ENCODE results near the gene ACTR1A. TPM values are rescaled to one million over a fixed set of nuclear protein-coding genes. Genes with fewer than 3 reads are reported as not detected.

ACTR1A gene
- total and polyA plus RNA-seq, 9 of the 15 experiments (the other 6 are each of a cell fraction or from before 2014, with no cell fraction given) = 36.3 to 77.2 (median 49.6) TPM

DNA sequence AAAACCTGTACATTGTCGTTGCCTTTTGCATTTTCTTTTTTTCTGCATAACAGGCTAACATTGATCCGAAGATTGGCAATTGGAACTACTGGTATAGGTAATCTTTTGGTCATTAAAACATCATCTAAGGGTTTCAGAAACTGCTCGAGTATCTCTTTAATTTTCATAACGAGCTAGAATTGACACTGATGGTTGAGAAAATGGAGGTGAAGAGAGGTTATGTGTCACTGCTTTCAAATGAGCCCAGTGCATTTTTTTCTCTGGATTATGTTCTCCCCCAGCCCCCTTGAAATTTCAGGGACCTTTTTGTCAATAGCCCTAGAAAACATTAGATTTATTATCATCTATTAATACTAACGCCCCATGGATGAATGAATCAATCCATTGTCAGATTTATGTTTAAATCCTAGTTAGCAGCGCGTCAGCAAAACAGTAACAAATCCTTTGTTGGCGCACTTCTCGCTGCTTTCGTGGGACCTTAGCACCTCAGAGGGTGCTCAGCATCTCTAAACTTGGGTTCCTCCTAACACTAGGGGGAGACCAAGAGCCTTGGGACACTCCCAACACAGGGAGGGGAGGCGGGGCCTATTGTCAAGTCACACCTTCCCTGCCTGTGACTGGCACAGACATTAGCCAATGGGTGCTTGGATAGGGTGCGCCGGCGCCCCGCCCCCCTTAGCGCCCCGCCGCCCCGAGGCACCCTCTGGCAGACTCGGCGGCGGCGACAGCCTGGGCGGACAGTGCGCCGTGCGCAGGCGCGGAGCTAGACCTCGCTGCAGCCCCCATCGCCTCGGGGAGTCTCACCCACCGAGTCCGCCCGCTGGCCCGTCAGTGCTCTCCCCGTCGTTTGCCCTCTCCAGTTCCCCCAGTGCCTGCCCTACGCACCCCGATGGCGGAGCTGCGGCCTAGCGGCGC lies 1.0 kb upstream of the ACTR1A start, which contains the start of gene SUFU (continued):
- TF ChIP-seq MAZ (CRISPR knock-in tag; conservative IDR thresholded peaks at IDR 0.05 in 1 of 2, IDR thresholded peaks at IDR 0.05 in 1 of 2) (peak; percentile 32 to 52; a peak in 3 of 4 replicates), ZNF316 (IDR thresholded peaks at IDR 0.05) (peak; percentile 30; the same call in 1 of the 2 replicates), CREM (IDR thresholded peaks at IDR 0.05; ENCODE audit: low read depth) (peak; percentile 51; the same call in 1 of the 2 replicates), U2AF2 (optimal IDR thresholded peaks at IDR 0.05; ENCODE audit: low read depth, low read length) (no peak), MAFG (tag; conservative IDR thresholded peaks at IDR 0.05) (no peak), ZSCAN29 (IDR thresholded peaks at IDR 0.05) (no peak), MXI1 (IDR thresholded peaks at IDR 0.05; ENCODE audit: low read depth, low read length) (no peak), RB1 (IDR thresholded peaks at IDR 0.05; ENCODE audit: low read depth) (peak; percentile 56; the same call in 1 of the 2 replicates), CC2D1A (IDR thresholded peaks at IDR 0.05) (no peak), POLR2G (IDR thresholded peaks at IDR 0.05; ENCODE audit: low read depth, low read length) (peak; percentile 75), ATF1 (CRISPR knock-in tag; IDR thresholded peaks at IDR 0.05) (no peak), ATF1 (tag; IDR thresholded peaks at IDR 0.05) (peak; percentile 13; the same call in 1 of the 2 replicates), ELF1 (tag; IDR thresholded peaks at IDR 0.05) (no peak), SMAD2 (IDR thresholded peaks at IDR 0.05; ENCODE audit: low read depth, low read length) (no peak), ZNF57 (CRISPR knock-in tag; IDR thresholded peaks at IDR 0.05) (no peak), FOXA1 (IDR thresholded peaks at IDR 0.05; ENCODE audit: borderline replicate concordance) (no peak), RBM22 (IDR thresholded peaks at IDR 0.05; ENCODE audit: low read depth, low read length, poor library complexity, severe bottlenecking) (no peak)
- TF ChIP-seq, protein P1, sequence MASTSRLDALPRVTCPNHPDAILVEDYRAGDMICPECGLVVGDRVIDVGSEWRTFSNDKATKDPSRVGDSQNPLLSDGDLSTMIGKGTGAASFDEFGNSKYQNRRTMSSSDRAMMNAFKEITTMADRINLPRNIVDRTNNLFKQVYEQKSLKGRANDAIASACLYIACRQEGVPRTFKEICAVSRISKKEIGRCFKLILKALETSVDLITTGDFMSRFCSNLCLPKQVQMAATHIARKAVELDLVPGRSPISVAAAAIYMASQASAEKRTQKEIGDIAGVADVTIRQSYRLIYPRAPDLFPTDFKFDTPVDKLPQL (IDR thresholded peaks at IDR 0.05; ENCODE audit: extremely low read depth, insufficient read length) = no peak
- TF ChIP-seq, protein P2, sequence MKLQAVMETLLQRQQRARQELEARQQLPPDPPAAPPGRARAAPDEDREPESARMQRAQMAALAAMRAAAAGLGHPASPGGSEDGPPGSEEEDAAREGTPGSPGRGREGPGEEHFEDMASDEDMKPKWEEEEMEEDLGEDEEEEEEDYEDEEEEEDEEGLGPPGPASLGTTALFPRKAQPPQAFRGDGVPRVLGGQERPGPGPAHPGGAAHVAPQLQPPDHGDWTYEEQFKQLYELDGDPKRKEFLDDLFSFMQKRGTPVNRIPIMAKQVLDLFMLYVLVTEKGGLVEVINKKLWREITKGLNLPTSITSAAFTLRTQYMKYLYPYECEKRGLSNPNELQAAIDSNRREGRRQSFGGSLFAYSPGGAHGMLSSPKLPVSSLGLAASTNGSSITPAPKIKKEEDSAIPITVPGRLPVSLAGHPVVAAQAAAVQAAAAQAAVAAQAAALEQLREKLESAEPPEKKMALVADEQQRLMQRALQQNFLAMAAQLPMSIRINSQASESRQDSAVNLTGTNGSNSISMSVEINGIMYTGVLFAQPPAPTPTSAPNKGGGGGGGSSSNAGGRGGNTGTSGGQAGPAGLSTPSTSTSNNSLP (IDR thresholded peaks at IDR 0.05; ENCODE audit: borderline replicate concordance, low read depth, low read length) = no peak
- TF ChIP-seq, protein P3, sequence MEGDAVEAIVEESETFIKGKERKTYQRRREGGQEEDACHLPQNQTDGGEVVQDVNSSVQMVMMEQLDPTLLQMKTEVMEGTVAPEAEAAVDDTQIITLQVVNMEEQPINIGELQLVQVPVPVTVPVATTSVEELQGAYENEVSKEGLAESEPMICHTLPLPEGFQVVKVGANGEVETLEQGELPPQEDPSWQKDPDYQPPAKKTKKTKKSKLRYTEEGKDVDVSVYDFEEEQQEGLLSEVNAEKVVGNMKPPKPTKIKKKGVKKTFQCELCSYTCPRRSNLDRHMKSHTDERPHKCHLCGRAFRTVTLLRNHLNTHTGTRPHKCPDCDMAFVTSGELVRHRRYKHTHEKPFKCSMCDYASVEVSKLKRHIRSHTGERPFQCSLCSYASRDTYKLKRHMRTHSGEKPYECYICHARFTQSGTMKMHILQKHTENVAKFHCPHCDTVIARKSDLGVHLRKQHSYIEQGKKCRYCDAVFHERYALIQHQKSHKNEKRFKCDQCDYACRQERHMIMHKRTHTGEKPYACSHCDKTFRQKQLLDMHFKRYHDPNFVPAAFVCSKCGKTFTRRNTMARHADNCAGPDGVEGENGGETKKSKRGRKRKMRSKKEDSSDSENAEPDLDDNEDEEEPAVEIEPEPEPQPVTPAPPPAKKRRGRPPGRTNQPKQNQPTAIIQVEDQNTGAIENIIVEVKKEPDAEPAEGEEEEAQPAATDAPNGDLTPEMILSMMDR (IDR thresholded peaks at IDR 0.05 in 2 of 3, conservative IDR thresholded peaks at IDR 0.05 in 1 of 3; ENCODE audit: insufficient read depth in 2 of 3, low read depth in 1 of 3, low read length in 3 of 3) = peak; percentile 77 to 90 (median 84)
- TF ChIP-seq, protein P4, sequence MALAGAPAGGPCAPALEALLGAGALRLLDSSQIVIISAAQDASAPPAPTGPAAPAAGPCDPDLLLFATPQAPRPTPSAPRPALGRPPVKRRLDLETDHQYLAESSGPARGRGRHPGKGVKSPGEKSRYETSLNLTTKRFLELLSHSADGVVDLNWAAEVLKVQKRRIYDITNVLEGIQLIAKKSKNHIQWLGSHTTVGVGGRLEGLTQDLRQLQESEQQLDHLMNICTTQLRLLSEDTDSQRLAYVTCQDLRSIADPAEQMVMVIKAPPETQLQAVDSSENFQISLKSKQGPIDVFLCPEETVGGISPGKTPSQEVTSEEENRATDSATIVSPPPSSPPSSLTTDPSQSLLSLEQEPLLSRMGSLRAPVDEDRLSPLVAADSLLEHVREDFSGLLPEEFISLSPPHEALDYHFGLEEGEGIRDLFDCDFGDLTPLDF (CRISPR knock-in tag; IDR thresholded peaks at IDR 0.05) = no peak
